ENCODE measurements around the gene CFTR.

- no peak for TF ChIP-seq CTCF (IDR thresholded peaks at IDR 0.05; ENCODE audit: borderline replicate concordance, extremely low read depth, low read length, poor library complexity, severe bottlenecking)
- no peak for TF ChIP-seq EZH2 (IDR thresholded peaks at IDR 0.05; ENCODE audit: borderline replicate concordance, low read depth, low read length, severe bottlenecking)
Measured at GRCh38 chr7:117679120-117679519, 199.3 kb downstream of the CFTR start.

Data from DND-41 (cell line).